GM12878 (cell line): ENCODE measurements around the gene H6PD.

Source experiments
- CREB1 ChIP-seq: IDR thresholded peaks from 2 replicates; pipeline ENCODE4 v1.6.1; 2012; ENCODE audit warnings: low read depth, mild to moderate bottlenecking, inconsistent platforms
- CTCF ChIP-seq, 3 experiments: IDR thresholded peaks in 2 of 3; conservative IDR thresholded peaks in 1 of 3; 2 replicates each; pipeline ENCODE4 v1.5.1; 2011; ENCODE audit warnings: low read depth in 3 of 3, low read length in 3 of 3, mild to moderate bottlenecking in 3 of 3, control low read depth in 2 of 3, moderate library complexity in 2 of 3, inconsistent platforms in 1 of 3, mixed read lengths in 1 of 3; ENCODE audit not compliant: control insufficient read depth in 2 of 3, insufficient read depth in 1 of 3; ENCODE audit errors: extremely low read depth in 1 of 3
- DPF2 ChIP-seq: fragments of 450-650 bp; IDR thresholded peaks from 2 replicates; pipeline ENCODE4 v1.6.1; 2017; ENCODE audit warnings: mild to moderate bottlenecking
- MAX ChIP-seq: IDR thresholded peaks from 2 replicates; pipeline ENCODE4 v1.6.1; 2012; ENCODE audit warnings: low read depth, low read length, improper control_type of control experiment
- MXI1 ChIP-seq: fragments of 150-350 bp; IDR thresholded peaks from 2 replicates; pipeline ENCODE4 v1.6.1; 2011; ENCODE audit warnings: low read depth, mild to moderate bottlenecking, inconsistent platforms, low read length, improper control_type of control experiment
- NFYB ChIP-seq: IDR thresholded peaks from 2 replicates; pipeline ENCODE4 v1.6.1; 2011; ENCODE audit warnings: low read depth, mild to moderate bottlenecking, low read length, improper control_type of control experiment, moderate library complexity; ENCODE audit not compliant: insufficient read depth
- POLR2A ChIP-seq: IDR thresholded peaks from 2 replicates; pipeline ENCODE4 v1.6.1; 2011; ENCODE audit warnings: low read depth, mild to moderate bottlenecking, low read length
- POLR2AphosphoS5 ChIP-seq: IDR thresholded peaks from 2 replicates; pipeline ENCODE4 v1.6.1; 2011; ENCODE audit warnings: mild to moderate bottlenecking, low read length, inconsistent platforms
- RFX5 ChIP-seq: IDR thresholded peaks from 2 replicates; pipeline ENCODE4 v1.6.1; 2011; ENCODE audit warnings: low read depth, low read length, improper control_type of control experiment
- SPI1 ChIP-seq: IDR thresholded peaks from 2 replicates; pipeline ENCODE4 v1.6.1; 2011; ENCODE audit warnings: low read depth, mild to moderate bottlenecking, low read length, moderate library complexity, borderline replicate concordance; ENCODE audit not compliant: insufficient read depth
- TF ChIP-seq, protein P1 (sequence below): fragments of 450-650 bp; IDR thresholded peaks from 2 replicates; pipeline ENCODE4 v1.6.1; 2017; ENCODE audit warnings: mild to moderate bottlenecking

GRCh38 chr1:9228609-9229008, 6.0 kb upstream of the H6PD start:
- TF ChIP-seq DPF2 (no peak), CTCF (IDR thresholded peaks at IDR 0.05 in 2 of 3, conservative IDR thresholded peaks at IDR 0.05 in 1 of 3; ENCODE audit: control insufficient read depth in 2 of 3, extremely low read depth in 1 of 3, insufficient read depth in 1 of 3, low read depth in 3 of 3, low read length in 3 of 3) (no peak), NFYB (no peak), POLR2A (no peak), RFX5 (no peak), CREB1 (no peak), SPI1 (no peak), POLR2AphosphoS5 (no peak), MXI1 (no peak), MAX (no peak)
- TF ChIP-seq, protein P1, sequence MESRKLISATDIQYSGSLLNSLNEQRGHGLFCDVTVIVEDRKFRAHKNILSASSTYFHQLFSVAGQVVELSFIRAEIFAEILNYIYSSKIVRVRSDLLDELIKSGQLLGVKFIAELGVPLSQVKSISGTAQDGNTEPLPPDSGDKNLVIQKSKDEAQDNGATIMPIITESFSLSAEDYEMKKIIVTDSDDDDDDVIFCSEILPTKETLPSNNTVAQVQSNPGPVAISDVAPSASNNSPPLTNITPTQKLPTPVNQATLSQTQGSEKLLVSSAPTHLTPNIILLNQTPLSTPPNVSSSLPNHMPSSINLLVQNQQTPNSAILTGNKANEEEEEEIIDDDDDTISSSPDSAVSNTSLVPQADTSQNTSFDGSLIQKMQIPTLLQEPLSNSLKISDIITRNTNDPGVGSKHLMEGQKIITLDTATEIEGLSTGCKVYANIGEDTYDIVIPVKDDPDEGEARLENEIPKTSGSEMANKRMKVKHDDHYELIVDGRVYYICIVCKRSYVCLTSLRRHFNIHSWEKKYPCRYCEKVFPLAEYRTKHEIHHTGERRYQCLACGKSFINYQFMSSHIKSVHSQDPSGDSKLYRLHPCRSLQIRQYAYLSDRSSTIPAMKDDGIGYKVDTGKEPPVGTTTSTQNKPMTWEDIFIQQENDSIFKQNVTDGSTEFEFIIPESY = no peak
